ENCODE results near the gene CDH23. TPM values are rescaled to one million over a fixed set of nuclear protein-coding genes. Genes with fewer than 3 reads are reported as not detected.

The CDH23 gene
- total RNA-seq, 2 donors from 2014 or later, result 28.5 to 58.7 TPM

- no peaks in the 10 kb centered on the region for H3K9me3 ChIP-seq
- DNase-seq, result no peak
- intact Hi-C loops (cut with DNase I), result no loop called here
Measured at GRCh38 chr10:71649631-71650030, 252.9 kb downstream of the CDH23 start.

DNA sequence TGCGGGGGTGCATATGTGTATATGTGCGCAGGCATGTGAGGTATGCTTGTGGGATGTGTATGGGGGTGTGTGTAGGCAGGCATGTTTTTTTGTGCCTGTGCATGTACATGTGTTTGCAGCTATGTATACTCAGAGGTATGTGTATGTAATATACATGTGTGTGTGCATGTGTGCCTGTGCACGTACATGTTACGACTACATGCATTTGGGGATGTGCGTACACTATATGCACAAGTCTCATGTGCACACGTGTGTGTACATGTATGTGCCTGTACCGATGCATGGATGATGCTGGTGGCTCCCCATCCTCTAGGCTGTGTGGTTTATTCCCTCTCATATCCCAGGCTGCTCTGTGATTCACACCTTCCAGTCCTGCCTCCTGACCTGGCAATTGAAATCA is 253.7 kb downstream of the CDH23 start:
- H3K27ac ChIP-seq, result no peak overlapping the region
- H3K9me3 ChIP-seq, result no peaks in the 10 kb centered on the region
- H3K4me3 ChIP-seq, result no peak overlapping the region
- ATAC-seq (no peak), DNase-seq (no peak)
- no peaks in the 10 kb centered on the region for H3K27me3 ChIP-seq
- H3K4me1 ChIP-seq, result no peaks in the 10 kb centered on the region
- no peaks in the 10 kb centered on the region for H3K36me3 ChIP-seq (replicated peaks in 1 of 2; ENCODE audit: insufficient read depth in 1 of 2, low read depth in 2 of 2)
- 86 to 89% methylated on average over 7 of the region's 7 CpGs for WGBS, 2 donors
- TF ChIP-seq, protein P1, sequence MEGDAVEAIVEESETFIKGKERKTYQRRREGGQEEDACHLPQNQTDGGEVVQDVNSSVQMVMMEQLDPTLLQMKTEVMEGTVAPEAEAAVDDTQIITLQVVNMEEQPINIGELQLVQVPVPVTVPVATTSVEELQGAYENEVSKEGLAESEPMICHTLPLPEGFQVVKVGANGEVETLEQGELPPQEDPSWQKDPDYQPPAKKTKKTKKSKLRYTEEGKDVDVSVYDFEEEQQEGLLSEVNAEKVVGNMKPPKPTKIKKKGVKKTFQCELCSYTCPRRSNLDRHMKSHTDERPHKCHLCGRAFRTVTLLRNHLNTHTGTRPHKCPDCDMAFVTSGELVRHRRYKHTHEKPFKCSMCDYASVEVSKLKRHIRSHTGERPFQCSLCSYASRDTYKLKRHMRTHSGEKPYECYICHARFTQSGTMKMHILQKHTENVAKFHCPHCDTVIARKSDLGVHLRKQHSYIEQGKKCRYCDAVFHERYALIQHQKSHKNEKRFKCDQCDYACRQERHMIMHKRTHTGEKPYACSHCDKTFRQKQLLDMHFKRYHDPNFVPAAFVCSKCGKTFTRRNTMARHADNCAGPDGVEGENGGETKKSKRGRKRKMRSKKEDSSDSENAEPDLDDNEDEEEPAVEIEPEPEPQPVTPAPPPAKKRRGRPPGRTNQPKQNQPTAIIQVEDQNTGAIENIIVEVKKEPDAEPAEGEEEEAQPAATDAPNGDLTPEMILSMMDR (IDR thresholded peaks at IDR 0.05), result no peak
- TF ChIP-seq POLR2A (IDR thresholded peaks at IDR 0.05), result no peak
- intact Hi-C loops (cut with DNase I), result no loop called here

More at GRCh38 chr10:71649631-71650030, 252.9 kb downstream of the CDH23 start:
- no peaks in the 10 kb centered on the region for H3K27me3 ChIP-seq
- H3K36me3 ChIP-seq (replicated peaks in 1 of 2; ENCODE audit: insufficient read depth in 1 of 2, low read depth in 2 of 2), result no peaks in the 10 kb centered on the region
- no peak for ATAC-seq
- H3K4me1 ChIP-seq, result no peaks in the 10 kb centered on the region
- TF ChIP-seq, protein P1 (IDR thresholded peaks at IDR 0.05), result no peak
- no peak for TF ChIP-seq POLR2A (IDR thresholded peaks at IDR 0.05)
- no peak overlapping the region for H3K4me3 ChIP-seq
- 61 to 79% methylated on average over 4 of the region's 4 CpGs for WGBS, 2 donors
- H3K27ac ChIP-seq, result no peak overlapping the region

GRCh38 chr10:71651428-71651827 is 254.7 kb downstream of the CDH23 start:
- Histone ChIP-seq H3K27ac (no peak overlapping the region), H3K4me3 (no peak overlapping the region), H3K9me3 (no peaks in the 10 kb centered on the region), H3K36me3 (replicated peaks in 1 of 2; ENCODE audit: insufficient read depth in 1 of 2, low read depth in 2 of 2) (no peaks in the 10 kb centered on the region), H3K27me3 (no peaks in the 10 kb centered on the region), H3K4me1 (no peaks in the 10 kb centered on the region)
- 89 to 90% methylated on average over 6 of the region's 6 CpGs for WGBS, 2 donors
- no peak for DNase-seq
- TF ChIP-seq POLR2A (IDR thresholded peaks at IDR 0.05), result no peak
- intact Hi-C loops (cut with DNase I), result no loop called here
- no peak for ATAC-seq

- ATAC-seq (no peak), DNase-seq (no peak)
- no peak for TF ChIP-seq POLR2A (IDR thresholded peaks at IDR 0.05)
- TF ChIP-seq, protein P1 (IDR thresholded peaks at IDR 0.05), result no peak
- Histone ChIP-seq H3K9me3 (no peaks in the 10 kb centered on the region), H3K36me3 (replicated peaks in 1 of 2; ENCODE audit: insufficient read depth in 1 of 2, low read depth in 2 of 2) (no peaks in the 10 kb centered on the region), H3K27ac (no peak overlapping the region), H3K4me1 (no peaks in the 10 kb centered on the region), H3K4me3 (no peak overlapping the region), H3K27me3 (no peaks in the 10 kb centered on the region)
- 89 to 95% methylated on average over 3 to 4 of the region's 4 CpGs for WGBS, 2 donors
- intact Hi-C loops (cut with DNase I), result no loop called here
Measured at GRCh38 chr10:71651928-71652327, 255.2 kb downstream of the CDH23 start.

DNA sequence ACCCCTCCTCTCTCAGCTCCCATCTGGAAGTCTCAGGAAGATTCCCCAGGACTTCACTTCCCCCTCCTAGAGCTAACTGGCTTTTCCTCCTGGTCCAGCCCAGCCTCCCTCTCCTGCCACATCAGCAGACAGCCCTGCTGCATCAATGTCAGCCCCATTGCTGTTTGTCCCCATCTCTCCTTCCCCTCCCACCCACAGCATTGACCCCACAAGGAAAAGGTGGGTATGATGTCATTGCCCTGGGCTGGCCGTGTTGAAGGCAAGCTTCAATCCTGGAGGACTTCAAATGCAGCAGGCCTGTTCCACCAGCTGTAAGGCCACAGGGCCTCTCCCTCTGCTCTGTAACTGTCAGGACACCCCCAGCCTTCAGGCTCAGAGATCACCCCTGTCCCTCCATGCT is 256.3 kb downstream of the CDH23 start:
- no peaks in the 10 kb centered on the region for H3K4me1 ChIP-seq
- H3K27me3 ChIP-seq, result no peaks in the 10 kb centered on the region
- no peak overlapping the region for H3K27ac ChIP-seq
- TF ChIP-seq, protein P1 (IDR thresholded peaks at IDR 0.05), result no peak
- TF ChIP-seq POLR2A (IDR thresholded peaks at IDR 0.05), result no peak
- no peaks in the 10 kb centered on the region for H3K36me3 ChIP-seq (replicated peaks in 1 of 2; ENCODE audit: insufficient read depth in 1 of 2, low read depth in 2 of 2)
- no peak for ATAC-seq
- 67 to 79% methylated on average over 1 of the region's 1 CpG for WGBS, 2 donors
- H3K4me3 ChIP-seq, result no peak overlapping the region
- intact Hi-C loops (cut with DNase I), result no loop called here
- H3K9me3 ChIP-seq, result no peaks in the 10 kb centered on the region
- DNase-seq, result no peak
